ENCODE measurements around the gene CCRL2.
A peak's percentile ranks its signal among the peaks of the same experiment; 100 is the strongest.

Gene CCRL2

DNA sequence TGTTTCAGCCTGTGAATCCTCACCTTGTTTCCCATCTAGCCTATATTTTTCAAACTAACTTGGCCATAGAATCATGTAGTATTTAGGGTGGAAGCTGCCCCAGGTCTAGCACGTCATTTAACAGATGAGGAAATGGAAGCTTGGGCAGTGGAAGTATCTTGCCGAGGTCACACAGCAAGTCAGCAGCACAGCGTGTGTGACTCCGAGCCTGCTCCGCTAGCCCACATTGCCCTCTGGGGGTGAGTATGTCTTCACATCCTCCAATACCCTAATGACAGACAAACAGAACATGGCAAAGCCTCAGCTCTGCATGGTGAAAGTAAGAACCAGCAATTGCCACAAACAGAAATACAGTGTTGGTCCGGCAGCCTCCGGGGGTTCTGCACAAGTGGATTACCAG, 38.5 kb upstream of the CCRL2 start:
- no peak overlapping the region for H3K4me3 ChIP-seq (ENCODE audit: low read depth, low read length)
- ChIA-PET CTCF (interaction anchor here (0.8 to 4.6 kb wide), 9 partner anchors 10 to 290 kb away, joined by 3 to 21 read pairs (median 4); partner anchors contain the start of gene CCR2), POLR2A (no interaction called here)
- H3K36me3 ChIP-seq (ENCODE audit: control insufficient read depth in 2 of 2, insufficient read depth in 1 of 2, low read length in 2 of 2) = no peaks in the 10 kb centered on the region
- TF ChIP-seq, protein P1, sequence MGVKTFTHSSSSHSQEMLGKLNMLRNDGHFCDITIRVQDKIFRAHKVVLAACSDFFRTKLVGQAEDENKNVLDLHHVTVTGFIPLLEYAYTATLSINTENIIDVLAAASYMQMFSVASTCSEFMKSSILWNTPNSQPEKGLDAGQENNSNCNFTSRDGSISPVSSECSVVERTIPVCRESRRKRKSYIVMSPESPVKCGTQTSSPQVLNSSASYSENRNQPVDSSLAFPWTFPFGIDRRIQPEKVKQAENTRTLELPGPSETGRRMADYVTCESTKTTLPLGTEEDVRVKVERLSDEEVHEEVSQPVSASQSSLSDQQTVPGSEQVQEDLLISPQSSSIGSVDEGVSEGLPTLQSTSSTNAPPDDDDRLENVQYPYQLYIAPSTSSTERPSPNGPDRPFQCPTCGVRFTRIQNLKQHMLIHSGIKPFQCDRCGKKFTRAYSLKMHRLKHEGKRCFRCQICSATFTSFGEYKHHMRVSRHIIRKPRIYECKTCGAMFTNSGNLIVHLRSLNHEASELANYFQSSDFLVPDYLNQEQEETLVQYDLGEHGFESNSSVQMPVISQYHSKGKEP (tag by site-specific recombination; IDR thresholded peaks at IDR 0.05) = no peak
- TF ChIP-seq, protein P2, sequence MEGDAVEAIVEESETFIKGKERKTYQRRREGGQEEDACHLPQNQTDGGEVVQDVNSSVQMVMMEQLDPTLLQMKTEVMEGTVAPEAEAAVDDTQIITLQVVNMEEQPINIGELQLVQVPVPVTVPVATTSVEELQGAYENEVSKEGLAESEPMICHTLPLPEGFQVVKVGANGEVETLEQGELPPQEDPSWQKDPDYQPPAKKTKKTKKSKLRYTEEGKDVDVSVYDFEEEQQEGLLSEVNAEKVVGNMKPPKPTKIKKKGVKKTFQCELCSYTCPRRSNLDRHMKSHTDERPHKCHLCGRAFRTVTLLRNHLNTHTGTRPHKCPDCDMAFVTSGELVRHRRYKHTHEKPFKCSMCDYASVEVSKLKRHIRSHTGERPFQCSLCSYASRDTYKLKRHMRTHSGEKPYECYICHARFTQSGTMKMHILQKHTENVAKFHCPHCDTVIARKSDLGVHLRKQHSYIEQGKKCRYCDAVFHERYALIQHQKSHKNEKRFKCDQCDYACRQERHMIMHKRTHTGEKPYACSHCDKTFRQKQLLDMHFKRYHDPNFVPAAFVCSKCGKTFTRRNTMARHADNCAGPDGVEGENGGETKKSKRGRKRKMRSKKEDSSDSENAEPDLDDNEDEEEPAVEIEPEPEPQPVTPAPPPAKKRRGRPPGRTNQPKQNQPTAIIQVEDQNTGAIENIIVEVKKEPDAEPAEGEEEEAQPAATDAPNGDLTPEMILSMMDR (tag by site-specific recombination; IDR thresholded peaks at IDR 0.05) = 0 out of 2 replicates have a peak, but pooled peaks have one; percentile 17
- TF ChIP-seq ZNF692 (tag by site-specific recombination; IDR thresholded peaks at IDR 0.05) = no peak
- H3K9me3 ChIP-seq (ENCODE audit: control insufficient read depth, insufficient read depth, low read depth, low read length) = no peaks in the 10 kb centered on the region
- H3K4me1 ChIP-seq (ENCODE audit: control insufficient read depth, insufficient read depth, low read length) = no peaks in the 10 kb centered on the region
- no peak overlapping the region for H3K27ac ChIP-seq (ENCODE audit: extremely low read depth, low read depth, low read length)

GRCh38 chr3:46369151-46369550, 37.9 kb upstream of the CCRL2 start:
- no peak overlapping the region for H3K27ac ChIP-seq (ENCODE audit: extremely low read depth, low read depth, low read length)
- ChIA-PET CTCF (interaction anchor here (0.9 to 4.6 kb wide), 7 partner anchors 9 to 430 kb away, joined by 3 to 21 read pairs (median 4); partner anchors contain the start of gene CCR2), POLR2A (no interaction called here)

More at GRCh38 chr3:46369151-46369550, 37.9 kb upstream of the CCRL2 start:
- Histone ChIP-seq H3K9me3 (ENCODE audit: control insufficient read depth, insufficient read depth, low read depth, low read length) (no peaks in the 10 kb centered on the region), H3K4me3 (ENCODE audit: low read depth, low read length) (no peak overlapping the region), H3K4me1 (ENCODE audit: control insufficient read depth, insufficient read depth, low read length) (no peaks in the 10 kb centered on the region), H3K36me3 (ENCODE audit: control insufficient read depth in 2 of 2, insufficient read depth in 1 of 2, low read length in 2 of 2) (no peaks in the 10 kb centered on the region)
- no peak for TF ChIP-seq ZNF157 (tag by site-specific recombination; IDR thresholded peaks at IDR 0.05)
- TF ChIP-seq ZNF302 (tag by site-specific recombination; IDR thresholded peaks at IDR 0.05; ENCODE audit: low read depth) = no peak
- TF ChIP-seq ZNF677 (tag by site-specific recombination; IDR thresholded peaks at IDR 0.05) = no peak
- no peak for TF ChIP-seq ZNF544 (tag by site-specific recombination; IDR thresholded peaks at IDR 0.05)
- no peak for TF ChIP-seq ZNF521 (tag by site-specific recombination; IDR thresholded peaks at IDR 0.05)
- TF ChIP-seq ZBTB7A (tag by site-specific recombination; IDR thresholded peaks at IDR 0.05; ENCODE audit: low read depth) = no peak
- TF ChIP-seq, protein P3, sequence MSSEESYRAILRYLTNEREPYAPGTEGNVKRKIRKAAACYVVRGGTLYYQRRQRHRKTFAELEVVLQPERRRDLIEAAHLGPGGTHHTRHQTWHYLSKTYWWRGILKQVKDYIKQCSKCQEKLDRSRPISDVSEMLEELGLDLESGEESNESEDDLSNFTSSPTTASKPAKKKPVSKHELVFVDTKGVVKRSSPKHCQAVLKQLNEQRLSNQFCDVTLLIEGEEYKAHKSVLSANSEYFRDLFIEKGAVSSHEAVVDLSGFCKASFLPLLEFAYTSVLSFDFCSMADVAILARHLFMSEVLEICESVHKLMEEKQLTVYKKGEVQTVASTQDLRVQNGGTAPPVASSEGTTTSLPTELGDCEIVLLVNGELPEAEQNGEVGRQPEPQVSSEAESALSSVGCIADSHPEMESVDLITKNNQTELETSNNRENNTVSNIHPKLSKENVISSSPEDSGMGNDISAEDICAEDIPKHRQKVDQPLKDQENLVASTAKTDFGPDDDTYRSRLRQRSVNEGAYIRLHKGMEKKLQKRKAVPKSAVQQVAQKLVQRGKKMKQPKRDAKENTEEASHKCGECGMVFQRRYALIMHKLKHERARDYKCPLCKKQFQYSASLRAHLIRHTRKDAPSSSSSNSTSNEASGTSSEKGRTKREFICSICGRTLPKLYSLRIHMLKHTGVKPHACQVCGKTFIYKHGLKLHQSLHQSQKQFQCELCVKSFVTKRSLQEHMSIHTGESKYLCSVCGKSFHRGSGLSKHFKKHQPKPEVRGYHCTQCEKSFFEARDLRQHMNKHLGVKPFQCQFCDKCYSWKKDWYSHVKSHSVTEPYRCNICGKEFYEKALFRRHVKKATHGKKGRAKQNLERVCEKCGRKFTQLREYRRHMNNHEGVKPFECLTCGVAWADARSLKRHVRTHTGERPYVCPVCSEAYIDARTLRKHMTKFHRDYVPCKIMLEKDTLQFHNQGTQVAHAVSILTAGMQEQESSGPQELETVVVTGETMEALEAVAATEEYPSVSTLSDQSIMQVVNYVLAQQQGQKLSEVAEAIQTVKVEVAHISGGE (tag by site-specific recombination; conservative IDR thresholded peaks at IDR 0.05; ENCODE audit: low read depth) = no peak
- no peak for TF ChIP-seq TRIM28 (IDR thresholded peaks at IDR 0.05; ENCODE audit: borderline replicate concordance, low read length)
- no peak for TF ChIP-seq ZNF48 (tag by site-specific recombination; IDR thresholded peaks at IDR 0.05)
- no peak for TF ChIP-seq PRDM4 (tag by site-specific recombination; IDR thresholded peaks at IDR 0.05)
- no peak for TF ChIP-seq SCRT2 (tag by site-specific recombination; IDR thresholded peaks at IDR 0.05)
- TF ChIP-seq ZNF391 (tag by site-specific recombination; IDR thresholded peaks at IDR 0.05; ENCODE audit: borderline replicate concordance, low read depth) = no peak
- TF ChIP-seq ZNF843 (tag by site-specific recombination; IDR thresholded peaks at IDR 0.05) = no peak
- TF ChIP-seq GLIS1 (tag by site-specific recombination; IDR thresholded peaks at IDR 0.05) = no peak
- no peak for TF ChIP-seq ZNF202 (tag by site-specific recombination; IDR thresholded peaks at IDR 0.05; ENCODE audit: borderline replicate concordance)
- TF ChIP-seq KLF8 (tag by site-specific recombination; IDR thresholded peaks at IDR 0.05) = no peak
- TF ChIP-seq ZNF610 (tag by site-specific recombination; IDR thresholded peaks at IDR 0.05; ENCODE audit: borderline replicate concordance) = no peak
- TF ChIP-seq ZNF596 (tag by site-specific recombination; IDR thresholded peaks at IDR 0.05) = no peak
- TF ChIP-seq, protein P4, sequence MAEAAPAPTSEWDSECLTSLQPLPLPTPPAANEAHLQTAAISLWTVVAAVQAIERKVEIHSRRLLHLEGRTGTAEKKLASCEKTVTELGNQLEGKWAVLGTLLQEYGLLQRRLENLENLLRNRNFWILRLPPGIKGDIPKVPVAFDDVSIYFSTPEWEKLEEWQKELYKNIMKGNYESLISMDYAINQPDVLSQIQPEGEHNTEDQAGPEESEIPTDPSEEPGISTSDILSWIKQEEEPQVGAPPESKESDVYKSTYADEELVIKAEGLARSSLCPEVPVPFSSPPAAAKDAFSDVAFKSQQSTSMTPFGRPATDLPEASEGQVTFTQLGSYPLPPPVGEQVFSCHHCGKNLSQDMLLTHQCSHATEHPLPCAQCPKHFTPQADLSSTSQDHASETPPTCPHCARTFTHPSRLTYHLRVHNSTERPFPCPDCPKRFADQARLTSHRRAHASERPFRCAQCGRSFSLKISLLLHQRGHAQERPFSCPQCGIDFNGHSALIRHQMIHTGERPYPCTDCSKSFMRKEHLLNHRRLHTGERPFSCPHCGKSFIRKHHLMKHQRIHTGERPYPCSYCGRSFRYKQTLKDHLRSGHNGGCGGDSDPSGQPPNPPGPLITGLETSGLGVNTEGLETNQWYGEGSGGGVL (tag by site-specific recombination; IDR thresholded peaks at IDR 0.05) = no peak
